Fibroblast of the conjunctiva (primary cell): ENCODE data around the gene NCOR1.
"Not testable (repeated sequence)": the region's sequence is repeated elsewhere in the genome, so short reads cannot be mapped to it uniquely, and the experiment has no call there.

Source experiments
- DNase-seq: peaks from one replicate; pipeline ENCODE4 v3.0.0-alpha.2; 2010; ENCODE audit warnings: low read depth

The NCOR1 gene

DNA sequence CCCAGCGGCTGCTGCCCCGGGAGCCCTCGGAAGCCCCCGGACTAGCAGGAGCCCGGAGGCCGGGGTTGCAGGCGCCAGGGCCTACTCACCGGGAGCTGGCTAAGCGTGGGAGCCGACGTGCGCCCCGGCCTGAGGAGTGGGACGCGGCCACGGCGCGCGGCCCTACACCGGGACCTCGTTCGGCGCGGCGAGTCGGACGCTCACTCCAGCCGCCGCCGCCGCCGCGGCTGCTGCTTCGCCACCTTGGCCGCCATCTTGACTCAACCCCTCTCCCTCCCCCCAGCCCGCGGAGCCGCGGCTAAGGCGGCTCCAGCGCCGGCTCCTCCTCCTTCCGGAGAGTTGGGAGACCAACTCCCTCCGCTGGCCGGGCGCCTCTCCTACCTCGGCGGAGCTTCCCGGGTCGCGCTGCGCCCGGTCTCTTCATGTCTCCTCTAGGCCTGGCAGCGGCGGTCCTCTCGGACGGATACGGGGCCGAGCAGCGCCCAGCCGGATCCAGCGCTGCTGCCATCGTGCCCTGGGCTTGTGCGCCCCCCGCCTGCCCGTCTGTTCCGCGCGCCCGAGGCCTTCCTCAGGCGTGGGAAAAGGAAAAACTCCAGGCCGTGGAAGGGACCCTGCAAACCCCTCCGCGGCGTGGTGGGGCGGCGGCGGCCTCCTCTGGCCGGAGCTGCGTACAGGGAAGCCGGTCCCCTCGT, at the start of gene NCOR1:
NCOR1 (minus strand) TSS at position 262 of the 692 bp plus-strand sequence. CDS start 20,965 bp downstream, outside the sequence.
- DNase-seq, result peak; percentile 86

GRCh38 chr17:16262201-16262600, 46.9 kb upstream of the NCOR1 start:
- no peak for DNase-seq

- no peak for DNase-seq
Observed at GRCh38 chr17:16261049-16261448, 45.7 kb upstream of the NCOR1 start.

DNA sequence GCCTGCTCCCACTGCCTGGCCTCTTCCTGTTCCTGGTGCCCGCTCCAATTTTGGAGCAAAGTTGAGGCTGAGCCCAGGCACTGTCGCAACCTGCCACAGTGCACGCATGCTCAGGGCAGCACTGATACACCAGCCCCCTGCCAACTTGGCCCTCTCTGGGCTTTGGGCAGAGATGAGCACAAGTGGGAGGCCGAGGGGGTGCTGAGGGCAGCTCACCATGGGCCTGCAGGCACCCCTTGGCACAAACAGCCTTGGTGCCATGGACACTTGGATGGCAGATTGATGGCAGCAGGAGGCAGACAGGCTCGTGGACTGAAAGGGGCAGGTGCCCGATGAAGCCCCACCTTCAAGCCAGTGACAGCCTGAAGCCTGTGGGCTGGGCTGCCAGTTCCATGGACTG, 44.6 kb upstream of the NCOR1 start:
- no peak for DNase-seq

DNA sequence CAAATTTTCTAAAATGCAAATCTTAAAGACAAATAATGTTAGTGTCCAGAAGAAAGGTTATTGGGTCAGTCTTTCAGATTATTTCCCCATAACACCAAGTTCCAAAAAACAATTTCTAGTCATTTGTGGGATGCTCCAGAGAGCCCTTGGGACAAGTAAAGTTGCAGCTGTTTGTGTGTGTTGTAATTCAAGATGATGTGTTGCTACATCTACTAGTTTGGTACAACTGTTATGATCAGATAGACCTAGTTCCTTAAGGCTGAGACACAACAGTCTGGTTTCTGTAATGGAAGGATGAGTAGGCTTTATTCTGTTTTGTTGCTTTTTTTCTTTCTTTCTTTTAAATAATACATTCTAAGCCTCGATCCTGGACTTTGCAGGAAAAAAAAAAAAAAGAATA, 43.6 kb upstream of the NCOR1 start:
- DNase-seq, result no peak

DNA sequence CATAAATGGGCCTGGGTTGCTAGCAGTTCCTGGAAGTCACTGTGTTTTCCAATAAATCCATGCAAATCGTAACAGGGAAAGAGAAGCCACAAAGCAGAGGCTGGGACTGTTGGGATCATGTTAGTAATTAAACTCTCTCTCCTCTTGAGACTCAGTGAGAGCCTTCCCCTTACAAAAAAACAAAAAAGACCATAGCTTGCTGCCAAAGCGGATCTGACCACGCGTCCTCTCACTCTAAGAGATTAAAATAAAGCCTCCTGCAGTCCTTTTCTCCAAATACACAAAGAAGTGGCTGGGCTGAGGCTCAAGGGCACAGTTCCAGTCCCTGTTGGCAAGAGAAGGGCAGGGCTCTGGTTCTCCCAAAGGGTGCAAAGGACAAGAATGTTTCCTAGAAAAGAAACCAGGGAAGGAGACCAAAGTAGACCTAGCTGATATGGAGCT, 40.2 kb upstream of the NCOR1 start:
- DNase-seq, result no peak

DNA sequence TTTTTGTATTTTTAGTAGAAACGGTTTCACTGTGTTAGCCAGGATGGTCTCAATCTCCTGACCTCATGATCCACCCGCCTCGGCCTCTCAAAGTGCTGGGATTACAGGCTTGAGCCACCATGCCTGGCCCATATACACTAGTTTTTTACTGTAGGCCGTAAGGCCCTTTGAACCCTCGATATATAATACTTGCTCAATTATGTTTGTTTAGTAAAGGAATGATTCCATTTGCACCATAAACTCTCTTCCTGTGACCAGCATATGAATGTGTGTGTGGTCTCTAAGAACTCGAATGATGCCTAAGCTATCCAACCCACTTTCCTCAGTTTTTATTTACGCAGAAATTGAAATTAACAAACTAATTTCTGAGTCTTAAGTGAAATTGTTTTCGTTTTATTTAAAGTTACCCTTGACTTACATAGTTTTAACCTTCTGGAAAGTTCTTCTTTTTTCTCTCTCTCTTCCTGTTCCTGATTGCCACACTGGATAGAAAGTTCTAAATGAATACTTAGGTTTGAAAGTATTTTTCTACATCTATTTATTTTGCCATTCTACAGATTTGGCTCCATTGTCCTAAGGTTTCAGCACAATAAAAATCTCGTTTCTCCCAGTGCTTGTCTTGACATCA, 39.6 kb upstream of the NCOR1 start:
- no peak for DNase-seq

DNA sequence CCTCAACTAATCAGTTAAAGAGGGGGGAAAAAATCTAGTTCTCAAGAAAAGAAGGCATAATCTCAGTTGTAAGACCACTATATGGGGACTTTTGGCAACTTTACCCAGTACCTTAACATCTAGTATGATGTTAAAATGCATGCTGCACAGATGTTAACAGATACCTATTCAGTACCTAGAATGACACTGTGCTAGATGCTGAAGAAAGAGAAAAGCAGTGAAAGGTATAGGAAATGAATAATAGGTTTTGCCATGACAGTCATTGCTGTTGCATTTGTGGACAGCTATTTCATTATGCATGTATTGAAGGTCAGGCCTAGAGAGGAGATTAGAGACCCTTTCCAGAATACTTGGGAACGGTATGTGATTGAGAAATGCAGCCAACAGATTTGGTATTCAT, 36.2 kb upstream of the NCOR1 start:
- no peak for DNase-seq

GRCh38 chr17:16251043-16251442, 35.7 kb upstream of the NCOR1 start:
- DNase-seq, result no peak

GRCh38 chr17:16250635-16251034, 35.3 kb upstream of the NCOR1 start:
- peak; percentile 51 for DNase-seq

DNA sequence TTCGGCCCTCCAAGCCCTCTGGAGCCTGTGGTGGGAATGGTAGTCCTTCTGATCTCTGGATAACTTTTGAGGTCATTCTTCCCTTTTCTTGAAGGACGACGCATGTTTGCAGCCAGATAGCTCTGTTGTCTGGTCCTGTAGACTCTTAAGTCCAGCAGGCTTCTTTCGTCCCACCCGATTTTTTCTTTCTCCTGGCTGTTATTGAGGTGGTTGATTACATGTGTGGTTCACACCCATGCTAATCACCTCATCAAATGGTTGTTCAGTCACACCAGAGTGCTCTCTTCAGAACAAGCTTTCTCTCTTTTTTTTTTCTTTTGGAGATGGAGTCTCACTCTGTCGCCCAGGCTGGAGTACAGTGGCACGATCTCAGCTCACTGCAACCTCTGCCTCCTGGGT, 32.3 kb upstream of the NCOR1 start:
- DNase-seq, result no peak

- DNase-seq, result no peak
Observed at GRCh38 chr17:16243801-16244567, 28.6 kb upstream of the NCOR1 start.

DNA sequence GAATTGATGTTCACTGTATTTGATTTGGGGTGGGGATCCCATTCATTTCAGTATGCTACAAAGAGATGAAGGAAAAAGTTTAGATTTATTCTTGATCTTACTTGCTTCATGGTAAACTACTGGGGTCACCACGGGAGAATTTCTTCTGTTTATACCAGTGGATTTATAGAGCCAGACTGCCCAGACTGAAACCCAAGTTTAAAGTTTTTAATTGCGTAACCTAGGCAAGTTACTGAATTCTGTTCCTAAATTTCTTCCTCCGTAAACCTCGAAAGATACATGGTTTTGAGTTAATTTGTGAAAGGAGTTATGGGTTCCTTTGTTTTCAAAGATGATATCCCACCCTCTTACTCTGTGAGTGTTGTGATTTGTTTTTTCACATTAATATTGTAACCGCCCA, 28.1 kb upstream of the NCOR1 start:
- DNase-seq, result no peak

DNA sequence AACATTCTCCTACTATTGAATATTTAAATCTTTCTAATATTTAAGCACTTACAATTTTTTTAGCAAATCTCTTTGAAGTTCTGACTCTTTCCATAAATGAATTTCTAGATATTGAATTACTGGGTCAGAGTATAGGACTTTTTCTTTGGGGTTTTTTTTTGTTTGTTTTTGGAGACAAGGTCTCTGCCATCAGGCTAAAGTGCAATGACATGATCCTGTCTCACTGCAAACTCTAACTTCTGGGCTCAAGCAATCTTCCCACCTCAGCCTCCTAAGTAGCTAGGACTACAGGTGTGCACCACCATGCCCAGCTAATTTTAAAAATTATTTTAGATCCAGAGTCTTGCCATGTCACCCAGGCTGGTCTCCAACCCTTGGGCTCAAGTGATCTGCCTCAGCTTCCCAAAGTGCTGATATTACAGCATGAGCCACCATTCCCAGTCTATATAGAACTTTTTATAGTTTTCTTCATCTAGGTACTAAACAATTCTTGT, 26.6 kb upstream of the NCOR1 start:
- no peak for DNase-seq

GRCh38 chr17:16239931-16240330, 24.6 kb upstream of the NCOR1 start:
- no peak for DNase-seq

GRCh38 chr17:16232391-16232790, 17.1 kb upstream of the NCOR1 start:
- DNase-seq, result no peak

GRCh38 chr17:16229912-16230561, 14.7 kb upstream of the NCOR1 start:
- DNase-seq, result not testable (repeated sequence)

DNA sequence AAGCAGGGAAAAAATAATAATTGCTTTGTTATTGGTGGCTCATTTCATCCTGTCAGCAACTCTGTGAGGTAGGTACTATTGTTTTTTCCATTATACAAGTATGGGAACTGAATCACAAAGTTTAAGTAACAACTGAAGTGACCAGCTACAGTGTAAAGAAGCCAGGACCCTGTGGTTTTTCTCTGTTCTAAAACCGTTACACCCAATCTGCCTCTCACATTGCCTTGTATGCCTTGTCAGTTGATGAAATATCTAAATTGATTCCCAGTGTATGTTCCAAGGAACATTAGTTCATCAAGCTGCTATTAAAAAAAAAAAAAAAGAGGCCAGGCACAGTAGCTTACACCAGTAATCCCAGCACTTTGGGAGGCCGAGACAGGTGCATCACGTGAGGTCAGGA, 7.1 kb upstream of the NCOR1 start:
- DNase-seq, result no peak

GRCh38 chr17:16217002-16217635, 1.8 kb upstream of the NCOR1 start, which contains the start of gene PIGL:
TSS of gene PIGL (plus strand) at chr17:16217210. CDS start at chr17:16217227, 17 bp downstream.
- peak; percentile 90 for DNase-seq

DNA sequence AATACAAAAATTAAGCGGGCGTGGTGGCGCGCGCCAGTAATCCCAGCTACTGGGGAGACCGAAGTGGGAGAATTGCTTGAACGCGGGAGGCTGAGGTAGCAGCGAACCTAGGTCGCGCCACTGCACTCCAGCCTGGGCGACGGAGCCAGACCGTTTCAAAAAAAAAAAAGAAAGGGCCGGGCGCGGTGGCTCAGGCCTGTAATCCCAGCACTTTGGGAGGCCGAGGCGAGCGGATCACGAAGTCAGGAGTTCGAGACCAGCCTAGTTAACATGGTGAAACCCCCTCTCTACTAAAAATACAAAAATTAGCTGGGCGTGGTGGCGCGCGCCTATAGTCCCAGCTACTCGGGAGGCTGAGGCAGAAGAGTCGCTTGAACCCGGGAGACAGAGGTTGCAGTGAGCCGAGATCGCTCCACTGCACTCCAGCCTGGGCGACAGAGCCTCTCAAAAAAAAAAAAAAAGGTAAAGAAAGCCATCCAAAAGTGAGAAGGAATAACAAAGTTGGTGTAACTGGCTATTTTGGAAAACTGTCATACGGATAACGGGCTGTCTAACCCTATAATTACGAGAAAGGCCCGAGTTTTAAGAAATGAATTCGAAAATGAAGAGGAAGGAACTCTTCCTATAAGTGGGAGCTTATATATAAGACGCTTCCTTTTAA, 1.1 kb upstream of the NCOR1 start:
- not testable (repeated sequence) for DNase-seq

DNA sequence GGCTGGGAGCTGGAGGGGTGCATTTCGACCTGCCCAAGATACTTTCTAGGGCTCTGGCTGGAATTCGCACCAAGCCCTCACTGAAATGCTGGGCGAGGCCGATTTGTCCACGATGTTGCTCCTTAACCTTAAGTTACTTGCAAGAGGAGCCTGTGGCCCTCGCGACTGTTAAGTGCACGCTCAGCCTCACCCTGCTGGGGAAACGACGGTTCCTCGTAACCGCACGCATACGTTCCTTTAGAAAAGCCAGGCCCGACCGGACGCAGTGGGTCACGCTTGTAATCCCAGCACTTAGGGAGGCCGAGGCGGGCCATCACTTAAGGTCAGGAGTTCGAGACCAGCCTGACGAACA, 607 bp upstream of the NCOR1 start:
- peak; percentile 24 for DNase-seq

DNA sequence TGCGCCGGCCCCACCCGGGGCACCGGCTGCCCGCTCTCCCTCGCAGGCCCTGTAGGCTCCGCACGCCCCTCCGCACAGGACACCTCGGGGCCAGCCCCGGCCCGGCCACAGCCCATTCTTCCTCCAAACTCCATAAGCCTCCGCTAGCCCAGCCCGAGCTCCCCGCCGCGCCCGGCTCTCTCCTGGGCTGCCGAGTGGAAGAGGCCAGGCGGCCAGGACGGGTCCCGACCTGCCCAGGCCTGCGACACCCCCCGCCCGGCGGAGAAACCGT, 397 bp downstream of the NCOR1 start:
- no peak for DNase-seq
